Measurements from ENCODE around the gene ACOX1.

DNA sequence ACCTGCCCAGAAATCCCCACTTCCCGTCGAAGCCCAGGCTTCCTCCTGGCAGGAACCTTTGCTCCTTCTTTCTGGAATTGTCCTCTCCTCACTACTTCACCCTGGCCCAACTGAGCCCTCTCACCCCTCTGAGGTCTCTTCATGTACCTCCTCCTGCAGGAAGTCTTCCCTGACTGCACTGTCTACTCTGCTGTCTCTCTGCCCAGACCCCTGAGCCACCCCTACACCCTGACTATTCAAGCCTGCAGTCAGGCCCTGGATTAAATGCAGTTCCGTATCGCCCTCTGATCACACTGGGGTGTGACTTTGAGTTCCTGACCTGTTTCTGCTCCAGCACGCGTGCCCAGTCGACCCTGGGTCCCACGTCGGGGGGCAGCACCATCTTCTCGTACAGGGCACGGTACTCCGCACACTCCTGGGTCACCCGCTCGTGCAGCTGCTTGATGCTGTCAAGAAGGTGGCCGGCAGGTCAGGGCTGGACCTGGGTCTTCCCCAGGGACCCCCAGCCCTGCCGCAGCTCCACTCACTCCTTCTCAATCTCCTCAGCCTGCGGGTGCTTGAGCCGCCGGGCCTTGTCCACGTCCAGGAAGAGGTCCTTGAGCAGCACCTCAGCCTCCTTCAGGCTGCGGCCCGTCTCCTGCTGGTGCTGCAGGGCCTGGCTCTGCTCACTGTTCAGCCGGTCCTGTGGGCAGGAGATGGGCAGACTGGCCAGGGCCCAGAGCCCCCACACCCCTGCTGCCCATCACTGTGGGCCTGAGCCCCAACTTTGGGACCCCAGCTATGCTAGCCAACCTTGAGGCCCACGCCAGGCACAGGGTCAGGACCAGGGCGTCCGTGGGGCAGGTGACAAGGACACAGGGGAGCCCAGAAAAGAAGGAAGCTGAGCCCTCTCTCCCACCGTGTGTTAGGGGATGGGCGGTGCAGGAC, 44.3 kb upstream of the ACOX1 start:
- TF ChIP-seq, protein P1, sequence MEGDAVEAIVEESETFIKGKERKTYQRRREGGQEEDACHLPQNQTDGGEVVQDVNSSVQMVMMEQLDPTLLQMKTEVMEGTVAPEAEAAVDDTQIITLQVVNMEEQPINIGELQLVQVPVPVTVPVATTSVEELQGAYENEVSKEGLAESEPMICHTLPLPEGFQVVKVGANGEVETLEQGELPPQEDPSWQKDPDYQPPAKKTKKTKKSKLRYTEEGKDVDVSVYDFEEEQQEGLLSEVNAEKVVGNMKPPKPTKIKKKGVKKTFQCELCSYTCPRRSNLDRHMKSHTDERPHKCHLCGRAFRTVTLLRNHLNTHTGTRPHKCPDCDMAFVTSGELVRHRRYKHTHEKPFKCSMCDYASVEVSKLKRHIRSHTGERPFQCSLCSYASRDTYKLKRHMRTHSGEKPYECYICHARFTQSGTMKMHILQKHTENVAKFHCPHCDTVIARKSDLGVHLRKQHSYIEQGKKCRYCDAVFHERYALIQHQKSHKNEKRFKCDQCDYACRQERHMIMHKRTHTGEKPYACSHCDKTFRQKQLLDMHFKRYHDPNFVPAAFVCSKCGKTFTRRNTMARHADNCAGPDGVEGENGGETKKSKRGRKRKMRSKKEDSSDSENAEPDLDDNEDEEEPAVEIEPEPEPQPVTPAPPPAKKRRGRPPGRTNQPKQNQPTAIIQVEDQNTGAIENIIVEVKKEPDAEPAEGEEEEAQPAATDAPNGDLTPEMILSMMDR (IDR thresholded peaks at IDR 0.05; ENCODE audit: low read depth, low read length, poor library complexity, severe bottlenecking): no peak
- TF ChIP-seq EZH2phosphoT487 (IDR thresholded peaks at IDR 0.05; ENCODE audit: borderline replicate concordance, low read length): no peak
